Fibroblast of the aortic adventitia (primary cell): ENCODE data around the gene MFAP1. TPM values are rescaled to one million over a fixed set of nuclear protein-coding genes. Genes with fewer than 3 reads are reported as not detected.
A peak's percentile ranks its signal among the peaks of the same experiment; 100 is the strongest.
"Not testable (repeated sequence)": the region's sequence is repeated elsewhere in the genome, so short reads cannot be mapped to it uniquely, and the experiment has no call there.

ENCODE experiments used
- DNase-seq: peaks from one replicate; pipeline ENCODE4 v3.0.0-alpha.2; 2010; ENCODE audit warnings: low read depth
- H3K4me3 ChIP-seq: 2 replicates; pipeline ENCODE4 v1.5.1; 2011; ENCODE audit warnings: low read depth, mild to moderate bottlenecking, control low read depth, low read length, moderate library complexity
- total RNA-seq: library from RNA; depleted of rRNA; stranded (reverse); fragments of >200 nt; gene quantifications from 2 replicates; pipeline ENCODE4 v1.2.3, GENCODE V29; 2012; ENCODE audit warnings: low replicate concordance
- TF ChIP-seq, protein P1 (sequence below): IDR thresholded peaks from 2 replicates; pipeline ENCODE4 v1.5.1; 2011; ENCODE audit warnings: mild to moderate bottlenecking, low read length, control low read depth, inconsistent platforms; ENCODE audit not compliant: insufficient read depth

The MFAP1 gene
- total RNA-seq, 1 donor, result 24.2 TPM

DNA sequence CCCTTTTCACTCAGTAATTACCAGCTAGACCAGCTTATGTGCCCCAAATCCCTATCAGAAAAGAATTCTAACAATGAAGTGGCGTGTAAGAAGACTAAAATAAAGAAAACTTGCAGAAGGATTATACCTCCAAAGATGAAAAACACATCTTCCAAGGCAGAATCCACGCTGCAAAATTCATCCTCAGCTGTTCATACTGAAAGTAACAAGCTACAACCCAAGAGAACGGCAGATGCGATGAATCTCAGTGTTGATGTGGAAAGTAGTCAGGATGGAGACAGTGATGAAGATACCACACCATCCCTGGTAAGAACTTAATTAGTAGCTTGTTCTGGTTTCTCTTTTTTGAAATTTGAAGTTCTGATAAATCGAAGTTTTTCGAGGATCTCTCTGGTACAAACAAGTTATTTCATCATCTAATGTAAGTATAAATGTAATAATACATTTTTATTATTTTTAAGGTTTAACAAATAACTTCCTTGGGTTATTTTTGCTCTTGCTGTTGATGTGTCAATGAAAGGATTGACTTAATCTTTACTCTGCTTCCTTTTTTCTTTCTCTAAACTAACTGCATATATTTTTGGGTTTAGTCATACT lies 3.7 kb upstream of the MFAP1 start:
- DNase-seq, result peak; percentile 25
- H3K4me3 ChIP-seq, result peak overlapping the region; percentile 76
- TF ChIP-seq, protein P1, sequence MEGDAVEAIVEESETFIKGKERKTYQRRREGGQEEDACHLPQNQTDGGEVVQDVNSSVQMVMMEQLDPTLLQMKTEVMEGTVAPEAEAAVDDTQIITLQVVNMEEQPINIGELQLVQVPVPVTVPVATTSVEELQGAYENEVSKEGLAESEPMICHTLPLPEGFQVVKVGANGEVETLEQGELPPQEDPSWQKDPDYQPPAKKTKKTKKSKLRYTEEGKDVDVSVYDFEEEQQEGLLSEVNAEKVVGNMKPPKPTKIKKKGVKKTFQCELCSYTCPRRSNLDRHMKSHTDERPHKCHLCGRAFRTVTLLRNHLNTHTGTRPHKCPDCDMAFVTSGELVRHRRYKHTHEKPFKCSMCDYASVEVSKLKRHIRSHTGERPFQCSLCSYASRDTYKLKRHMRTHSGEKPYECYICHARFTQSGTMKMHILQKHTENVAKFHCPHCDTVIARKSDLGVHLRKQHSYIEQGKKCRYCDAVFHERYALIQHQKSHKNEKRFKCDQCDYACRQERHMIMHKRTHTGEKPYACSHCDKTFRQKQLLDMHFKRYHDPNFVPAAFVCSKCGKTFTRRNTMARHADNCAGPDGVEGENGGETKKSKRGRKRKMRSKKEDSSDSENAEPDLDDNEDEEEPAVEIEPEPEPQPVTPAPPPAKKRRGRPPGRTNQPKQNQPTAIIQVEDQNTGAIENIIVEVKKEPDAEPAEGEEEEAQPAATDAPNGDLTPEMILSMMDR, result no peak

- peak within 1 kb of the TSS; percentile 76 for H3K4me3 ChIP-seq
- DNase-seq, result peak; percentile 73
- TF ChIP-seq, protein P1, result no peak
Measured at GRCh38 chr15:43826508-43827341, 2.2 kb upstream of the MFAP1 start, which contains the start of gene WDR76. Gene WDR76 (plus strand): TSS chr15:43827002. CDS start chr15:43827033, 31 bp downstream.

GRCh38 chr15:43826029-43826507 lies 1.6 kb upstream of the MFAP1 start:
- peak overlapping the region; percentile 76 for H3K4me3 ChIP-seq
- TF ChIP-seq, protein P1, result no peak
- DNase-seq, result no peak

DNA sequence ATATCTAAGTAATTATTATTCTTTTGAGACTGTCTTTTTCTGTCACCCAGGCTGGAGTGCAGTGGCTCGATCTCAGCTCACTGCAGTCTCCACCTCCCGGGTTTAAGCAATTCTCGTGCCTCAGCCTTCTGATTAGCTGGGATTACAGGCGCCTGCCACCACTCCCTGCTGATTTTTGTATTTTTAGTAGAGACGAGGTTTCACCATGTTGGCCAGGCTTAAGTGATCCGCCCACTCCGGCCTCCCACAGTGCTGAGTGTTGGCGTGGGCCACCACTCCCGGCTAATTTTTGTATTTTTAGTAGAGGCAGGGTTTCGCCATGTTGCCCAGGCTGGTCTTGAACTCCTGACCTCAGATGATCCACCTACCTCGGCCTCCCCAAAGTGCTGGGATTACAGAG lies 815 bp upstream of the MFAP1 start:
- not testable (repeated sequence) for DNase-seq, H3K4me3 ChIP-seq

DNA sequence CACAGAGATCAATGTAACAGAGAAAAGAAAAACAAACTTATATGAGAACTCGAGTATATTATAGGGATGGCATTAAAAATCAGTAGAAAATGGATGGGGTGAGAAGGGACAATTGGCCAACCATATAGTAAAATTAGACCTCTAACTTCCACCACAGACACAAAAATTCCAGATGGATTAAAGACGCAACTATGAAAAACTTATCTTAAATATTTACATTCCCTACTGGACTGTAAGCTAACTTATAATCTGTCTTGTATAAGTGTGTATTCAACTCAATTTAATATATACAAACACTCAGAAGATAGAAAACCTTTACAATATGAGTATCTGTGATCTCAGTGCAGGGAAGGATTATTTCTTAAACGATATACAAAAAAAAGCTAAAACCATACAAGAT lies 3.0 kb downstream of the MFAP1 start:
- DNase-seq, result no peak
- H3K4me3 ChIP-seq, result no peak overlapping the region
- TF ChIP-seq, protein P1, result no peak

GRCh38 chr15:43815064-43815463 lies 9.4 kb downstream of the MFAP1 start:
- DNase-seq, H3K4me3 ChIP-seq: not testable (repeated sequence)

DNA sequence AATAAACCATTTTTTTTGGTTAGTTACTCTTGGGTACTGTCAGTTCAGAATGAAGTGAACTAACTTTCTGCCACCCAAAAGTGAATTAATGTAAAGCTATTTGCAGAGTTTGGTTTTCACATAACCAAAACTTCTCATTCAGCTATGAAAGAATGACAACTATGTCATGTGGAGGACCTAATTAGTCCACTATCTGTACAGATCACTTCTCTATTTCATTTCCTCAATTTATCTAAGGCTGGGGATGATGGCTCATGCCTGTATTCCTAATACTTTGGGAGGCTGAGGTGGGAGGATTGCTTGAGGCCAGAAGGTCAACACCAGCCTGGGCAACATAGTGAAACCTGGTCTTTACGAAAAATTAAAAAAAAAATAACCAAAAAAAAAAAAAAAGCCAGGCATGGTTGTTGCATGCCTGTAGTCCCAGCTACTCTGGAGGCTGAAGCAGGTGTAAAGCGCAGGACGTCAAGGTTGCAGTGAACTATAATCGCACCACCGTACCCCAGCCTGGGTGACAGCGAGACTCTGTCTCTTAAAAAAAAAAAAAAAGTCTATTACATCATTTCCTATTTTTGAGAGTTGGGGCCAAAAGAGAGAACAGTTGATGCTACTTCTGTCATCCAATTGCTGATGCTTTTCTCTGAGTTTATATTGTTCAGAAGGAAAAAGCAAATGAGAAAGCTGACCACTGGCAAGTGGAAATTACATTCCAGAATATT lies 15.4 kb downstream of the MFAP1 start:
- TF ChIP-seq, protein P1, result no peak
- no peak for DNase-seq
- no peak overlapping the region for H3K4me3 ChIP-seq
